AG04450 (cell line): Measurements from ENCODE around the gene NTMT1. TPM values are rescaled to one million over a fixed set of nuclear protein-coding genes. Genes with fewer than 3 reads are reported as not detected.
A peak's percentile ranks its signal among the peaks of the same experiment; 100 is the strongest.

ENCODE experiments used
- CTCF ChIA-PET: fragments of 300-600, 350-600 bp; formaldehyde crosslinking; extraction: SDS; loops from one replicate; lab custom pipeline; 2022; ENCODE audit warnings: antibody characterized with exemption, inconsistent platforms; lab: Charles Lee
- POLR2A ChIA-PET: fragments of 350-600 bp; formaldehyde crosslinking; extraction: SDS; loops from one replicate; lab custom pipeline; 2021; ENCODE audit warnings: antibody characterized with exemption, inconsistent platforms; lab: Yijun Ruan, JAX
- DNase-seq: peaks from one replicate; pipeline ENCODE4 v3.0.0-alpha.2; 2011; ENCODE audit warnings: low read depth, low spot score
- H3K27ac ChIP-seq: one replicate; pipeline ENCODE4 v1.5.1; 2012; ENCODE audit warnings: low read depth, low read length, control low read depth
- H3K27me3 ChIP-seq: one replicate; pipeline ENCODE4 v1.6.0; 2012; ENCODE audit warnings: low read length; ENCODE audit not compliant: control insufficient read depth, insufficient read depth
- H3K4me3 ChIP-seq: 2 replicates; pipeline ENCODE4 v1.5.1; 2011; ENCODE audit warnings: mild to moderate bottlenecking, low read depth, low read length, control low read depth
- H3K9me3 ChIP-seq: 2 replicates; pipeline ENCODE4 v1.5.1; 2012; ENCODE audit warnings: low read length; ENCODE audit not compliant: control insufficient read depth, insufficient read depth
- CTCF ChIP-seq: IDR thresholded peaks from 2 replicates; pipeline ENCODE4 v1.5.1; 2011; ENCODE audit warnings: low read depth, low read length, control low read depth, inconsistent platforms
- polyA plus RNA-seq: library from polyadenylated mRNA; depleted of rRNA; stranded (reverse); fragments of >200 nt; gene quantifications from 2 replicates; pipeline ENCODE4 v1.2.3, GENCODE V29; 2011

Gene NTMT1
- polyA plus RNA-seq, 1 experiment = 49.3 TPM

GRCh38 chr9:129607027-129607387 lies 19.0 kb upstream of the NTMT1 start:
- no peak overlapping the region for H3K27ac ChIP-seq
- no peaks in the 10 kb centered on the region for H3K27me3 ChIP-seq
- no peak for DNase-seq
- ChIA-PET POLR2A (interaction anchor here (1.2 to 1.5 kb wide), 3 partner anchors 429 to 467 kb away, joined by 3 to 5 read pairs (median 4); partner anchors contain the start of gene IER5L), CTCF (interaction anchor here (1.0 to 2.3 kb wide), 5 partner anchors 17 to 477 kb away, joined by 3 to 9 read pairs (median 3); no protein-coding TSS in a partner anchor)
- H3K9me3 ChIP-seq = no peaks in the 10 kb centered on the region; the same call in 1 of the 2 replicates
- TF ChIP-seq CTCF = no peak
- H3K4me3 ChIP-seq = no peak overlapping the region

GRCh38 chr9:129608561-129609481 lies 17.1 kb upstream of the NTMT1 start:
- no peak for TF ChIP-seq CTCF
- H3K27me3 ChIP-seq = no peaks in the 10 kb centered on the region
- ChIA-PET POLR2A (interaction anchor here (0.6 to 1.4 kb wide), 6 partner anchors 12 to 434 kb away, joined by 3 to 5 read pairs (median 4); no protein-coding TSS in a partner anchor), CTCF (interaction anchor here (0.6 to 1.8 kb wide), 7 partner anchors 107 to 791 kb away, joined by 3 to 9 read pairs (median 4); no protein-coding TSS in a partner anchor)
- H3K4me3 ChIP-seq = no peak overlapping the region
- H3K9me3 ChIP-seq = no peaks in the 10 kb centered on the region; the same call in 1 of the 2 replicates
- DNase-seq = no peak
- H3K27ac ChIP-seq = peak overlapping the region; percentile 2

- CTCF ChIA-PET = interaction anchor here (0.8 to 1.8 kb wide), 4 partner anchors 436 to 478 kb away, joined by 3 to 9 read pairs (median 5); no protein-coding TSS in a partner anchor
Measured at GRCh38 chr9:129609486-129610212, 16.3 kb upstream of the NTMT1 start.

GRCh38 chr9:129610213-129610472 lies 15.8 kb upstream of the NTMT1 start:
- no peak for TF ChIP-seq CTCF
- Histone ChIP-seq H3K9me3 (no peaks in the 10 kb centered on the region; the same call in 1 of the 2 replicates), H3K27ac (no peak overlapping the region), H3K27me3 (no peaks in the 10 kb centered on the region), H3K4me3 (peak overlapping the region; percentile 68)
- DNase-seq = no peak
- ChIA-PET CTCF (no interaction called here), POLR2A (no interaction called here)

More at GRCh38 chr9:129609486-129610212, 16.3 kb upstream of the NTMT1 start:
- no peak for TF ChIP-seq CTCF
- Histone ChIP-seq H3K4me3 (peak overlapping the region; percentile 68), H3K27me3 (no peaks in the 10 kb centered on the region), H3K9me3 (no peaks in the 10 kb centered on the region; the same call in 1 of the 2 replicates), H3K27ac (no peak overlapping the region)
- POLR2A ChIA-PET = interaction anchor here (0.6 to 1.0 kb wide), 2 partner anchors 113 to 127 kb away, joined by 3 read pairs; no protein-coding TSS in a partner anchor
- DNase-seq = no peak
